Heart left ventricle (tissue), 13 donors: ENCODE data around the gene AFAP1L2.

ENCODE experiments used
- POLR2A ChIP-seq, 2 donors: fragments of 450-650 bp; IDR thresholded peaks; one replicate each; pipeline ENCODE4 v1.6.1; 2017; ENCODE audit warnings: antibody characterized with exemption in 2 of 2, mild to moderate bottlenecking in 2 of 2, moderate library complexity in 2 of 2
- TF ChIP-seq, protein P1 (sequence below), 12 donors: fragments of 200-600 bp; sonication (generic) in 4 of 12; IDR thresholded peaks; one replicate each; pipeline versions ENCODE4 v1.5.0 to v1.8.0; 2018 to 2022; ENCODE audit warnings: antibody characterized with exemption in 12 of 12, mild to moderate bottlenecking in 5 of 12
- donor health status: ischemic (EF 13 %, LVEDD 7.1; RV severe dilation, severe dysfunction).
- donor health status: DM: no; HTN: yes; CAD: no.
- donor health status: DM: no; HTN: no; CAD: no.
- donor health status: ischemic (EF 25% LVEDD 6.9; RV normal size, moderate dysfunction).
- donor health status: ischemic (EF 25% LVEDD 5.7; RV mildly dilated, moderate dysfunction).
- donor health status: ischemic (EF 35%, LVEDD 5.7; RV mildly dilated, moderate dysfunction).
- donor health status: nonischemic (EF 11% LVEDD 7.7; RV severe dilation, severe dysfunction).
- donor health status: DM: yes; HTN: yes; CAD: no.
- donor health status: PGD.
- donor health status: ischemic (EF 29% LVEDD 5.4; RV normal size, mild dysfunction).
- donor health status: nonischemic (EF 23%, LVEDD 6.1; RV moderate dilation, normal function).

DNA sequence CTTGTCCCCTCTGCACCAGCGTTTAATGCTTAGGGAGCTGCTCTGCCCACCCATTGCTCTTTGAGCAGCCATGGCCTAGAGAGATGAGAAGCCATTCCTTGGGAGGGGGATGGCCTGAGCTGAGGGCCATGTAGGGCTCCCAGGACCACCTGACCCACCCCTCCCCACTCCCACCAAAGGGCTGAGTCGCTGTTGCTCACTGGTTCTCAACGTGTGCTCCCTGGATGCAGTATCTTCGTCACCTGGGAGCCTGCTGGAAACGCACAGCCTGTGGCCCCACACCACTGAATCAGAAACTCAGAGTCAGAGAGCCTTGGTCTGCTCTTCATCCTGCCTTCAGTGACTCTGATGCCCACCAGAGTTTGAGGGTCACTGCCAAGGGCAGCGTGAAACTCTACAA, 128.2 kb downstream of the AFAP1L2 start:
- TF ChIP-seq, protein P1, sequence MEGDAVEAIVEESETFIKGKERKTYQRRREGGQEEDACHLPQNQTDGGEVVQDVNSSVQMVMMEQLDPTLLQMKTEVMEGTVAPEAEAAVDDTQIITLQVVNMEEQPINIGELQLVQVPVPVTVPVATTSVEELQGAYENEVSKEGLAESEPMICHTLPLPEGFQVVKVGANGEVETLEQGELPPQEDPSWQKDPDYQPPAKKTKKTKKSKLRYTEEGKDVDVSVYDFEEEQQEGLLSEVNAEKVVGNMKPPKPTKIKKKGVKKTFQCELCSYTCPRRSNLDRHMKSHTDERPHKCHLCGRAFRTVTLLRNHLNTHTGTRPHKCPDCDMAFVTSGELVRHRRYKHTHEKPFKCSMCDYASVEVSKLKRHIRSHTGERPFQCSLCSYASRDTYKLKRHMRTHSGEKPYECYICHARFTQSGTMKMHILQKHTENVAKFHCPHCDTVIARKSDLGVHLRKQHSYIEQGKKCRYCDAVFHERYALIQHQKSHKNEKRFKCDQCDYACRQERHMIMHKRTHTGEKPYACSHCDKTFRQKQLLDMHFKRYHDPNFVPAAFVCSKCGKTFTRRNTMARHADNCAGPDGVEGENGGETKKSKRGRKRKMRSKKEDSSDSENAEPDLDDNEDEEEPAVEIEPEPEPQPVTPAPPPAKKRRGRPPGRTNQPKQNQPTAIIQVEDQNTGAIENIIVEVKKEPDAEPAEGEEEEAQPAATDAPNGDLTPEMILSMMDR (IDR thresholded peaks at IDR 0.05), result no peak
- TF ChIP-seq POLR2A (IDR thresholded peaks at IDR 0.05), result no peak
